Loucy (cell line): ENCODE data around the gene ZNF629.

Source experiments
- H2AFZ ChIP-seq: fragments of 200-600 bp; sonication (generic); 2 replicates; pipeline ENCODE4 v1.6.0; 2016; ENCODE audit warnings: antibody characterized with exemption, mild to moderate bottlenecking, low read length, moderate library complexity
- H3F3A ChIP-seq: fragments of 200-600 bp; 2 replicates; pipeline ENCODE4 v1.6.0; 2016; ENCODE audit warnings: antibody characterized with exemption, low read depth, mild to moderate bottlenecking
- H3K27me3 ChIP-seq: fragments of 200-600 bp; sonication (generic); 2 replicates; pipeline ENCODE4 v1.6.1; 2014; ENCODE audit warnings: low read length, mild to moderate bottlenecking; ENCODE audit not compliant: insufficient read depth, poor library complexity, severe bottlenecking
- H3K36me3 ChIP-seq: fragments of 200-600 bp; sonication (generic); 2 replicates; pipeline ENCODE4 v1.6.1; 2016; ENCODE audit warnings: low read length; ENCODE audit not compliant: insufficient read depth
- H3K4me1 ChIP-seq: fragments of 200-600 bp; sonication (generic); 2 replicates; pipeline ENCODE4 v1.5.1; 2014; ENCODE audit warnings: low read length, mild to moderate bottlenecking; ENCODE audit not compliant: insufficient read depth, poor library complexity, severe bottlenecking
- H3K4me2 ChIP-seq: fragments of 200-600 bp; sonication (generic); 2 replicates; pipeline ENCODE4 v1.6.0; 2014; ENCODE audit warnings: antibody characterized with exemption, low read length, low read depth, mild to moderate bottlenecking; ENCODE audit not compliant: poor library complexity, severe bottlenecking
- H3K4me3 ChIP-seq: fragments of 200-600 bp; sonication (generic); 2 replicates; pipeline ENCODE4 v1.5.1; 2014; ENCODE audit warnings: low read length, mild to moderate bottlenecking, mixed read lengths; ENCODE audit not compliant: poor library complexity, severe bottlenecking
- H3K79me2 ChIP-seq: fragments of 200-600 bp; sonication (generic); 2 replicates; pipeline ENCODE4 v1.6.1; 2014; ENCODE audit warnings: low read length; ENCODE audit not compliant: insufficient read depth
- H3K9ac ChIP-seq: fragments of 200-600 bp; sonication (generic); 2 replicates; pipeline ENCODE4 v1.6.0; 2014; ENCODE audit warnings: mild to moderate bottlenecking, low read depth, low read length, moderate library complexity; ENCODE audit not compliant: poor library complexity, severe bottlenecking
- H3K9me2 ChIP-seq: fragments of 200-600 bp; sonication (generic); replicated peaks from 2 replicates; pipeline ENCODE4 v1.6.1; 2016; ENCODE audit warnings: low read depth, low read length, mixed read lengths
- H3K9me3 ChIP-seq: fragments of 200-600 bp; sonication (generic); 2 replicates; pipeline ENCODE4 v1.6.1; 2014; ENCODE audit warnings: mild to moderate bottlenecking, antibody characterized with exemption, low read length, low read depth; ENCODE audit not compliant: insufficient read depth
- H4K20me1 ChIP-seq: fragments of 200-600 bp; sonication (generic); 2 replicates; pipeline ENCODE4 v1.6.0; 2014; ENCODE audit warnings: antibody characterized with exemption, low read length, mild to moderate bottlenecking; ENCODE audit not compliant: insufficient read depth, poor library complexity, severe bottlenecking
- EZH2phosphoT487 ChIP-seq: fragments of 200-600 bp; IDR thresholded peaks from 2 replicates; pipeline ENCODE4 v1.6.1; 2018; ENCODE audit warnings: antibody characterized with exemption, mild to moderate bottlenecking, moderate library complexity, borderline replicate concordance
- TF ChIP-seq, protein P1 (sequence below): fragments of 200-600 bp; sonication (generic); conservative IDR thresholded peaks from 2 replicates; pipeline ENCODE4 v1.5.1; 2014; ENCODE audit warnings: mild to moderate bottlenecking, antibody characterized with exemption, low read length

The ZNF629 gene

DNA sequence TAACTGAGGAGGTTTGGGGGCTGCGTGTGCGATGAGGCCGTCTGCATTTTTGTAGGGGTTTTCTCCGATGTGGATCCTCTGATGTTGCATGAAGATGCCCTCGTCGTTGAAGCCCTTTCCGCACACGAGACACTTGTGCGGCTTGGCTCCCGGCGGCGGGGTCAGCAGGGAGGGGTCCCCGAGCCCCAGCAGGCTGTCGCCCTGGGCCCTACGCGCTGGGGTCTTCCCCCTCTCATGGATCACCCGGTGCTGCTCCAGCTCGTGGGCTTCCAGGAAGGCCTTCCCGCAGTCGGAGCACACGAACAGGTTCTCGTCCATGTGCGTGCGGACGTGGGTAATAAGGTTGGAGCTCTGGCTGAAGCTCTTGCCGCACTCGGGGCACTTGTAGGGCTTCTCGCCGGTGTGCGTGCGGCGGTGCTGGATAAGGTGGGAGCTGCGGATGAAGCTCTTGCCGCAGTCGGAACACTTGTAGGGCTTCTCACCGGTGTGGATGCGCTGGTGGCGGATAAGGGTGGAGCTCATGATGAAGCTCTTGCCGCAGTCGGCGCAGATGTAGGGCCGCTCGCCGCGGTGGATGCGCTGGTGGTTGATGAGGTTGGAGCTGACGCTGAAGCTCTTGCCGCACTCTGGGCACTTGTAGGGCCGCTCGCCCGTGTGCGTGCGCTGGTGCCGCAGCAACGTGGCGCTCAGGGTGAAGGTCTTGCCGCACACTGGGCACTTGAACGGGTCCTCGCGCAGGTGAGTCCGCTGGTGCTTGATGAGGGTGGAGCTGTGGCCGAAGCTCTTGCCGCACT is 4.3 kb downstream of the ZNF629 start:
- Histone ChIP-seq H3F3A (no peaks in the 10 kb centered on the region), H4K20me1 (no peaks in the 10 kb centered on the region), H3K4me3 (no peak overlapping the region), H3K27me3 (no peaks in the 10 kb centered on the region), H3K36me3 (peaks cover 16% of the 10 kb centered on the region; the same call in 1 of the 2 replicates), H3K9me3 (no peaks in the 10 kb centered on the region), H3K9me2 (no peaks in the 10 kb centered on the region), H3K4me2 (no peak overlapping the region), H2AFZ (no peak overlapping the region), H3K79me2 (peaks cover 23% of the 10 kb centered on the region), H3K4me1 (peaks cover 11% of the 10 kb centered on the region), H3K9ac (no peak overlapping the region)
- TF ChIP-seq, protein P1, sequence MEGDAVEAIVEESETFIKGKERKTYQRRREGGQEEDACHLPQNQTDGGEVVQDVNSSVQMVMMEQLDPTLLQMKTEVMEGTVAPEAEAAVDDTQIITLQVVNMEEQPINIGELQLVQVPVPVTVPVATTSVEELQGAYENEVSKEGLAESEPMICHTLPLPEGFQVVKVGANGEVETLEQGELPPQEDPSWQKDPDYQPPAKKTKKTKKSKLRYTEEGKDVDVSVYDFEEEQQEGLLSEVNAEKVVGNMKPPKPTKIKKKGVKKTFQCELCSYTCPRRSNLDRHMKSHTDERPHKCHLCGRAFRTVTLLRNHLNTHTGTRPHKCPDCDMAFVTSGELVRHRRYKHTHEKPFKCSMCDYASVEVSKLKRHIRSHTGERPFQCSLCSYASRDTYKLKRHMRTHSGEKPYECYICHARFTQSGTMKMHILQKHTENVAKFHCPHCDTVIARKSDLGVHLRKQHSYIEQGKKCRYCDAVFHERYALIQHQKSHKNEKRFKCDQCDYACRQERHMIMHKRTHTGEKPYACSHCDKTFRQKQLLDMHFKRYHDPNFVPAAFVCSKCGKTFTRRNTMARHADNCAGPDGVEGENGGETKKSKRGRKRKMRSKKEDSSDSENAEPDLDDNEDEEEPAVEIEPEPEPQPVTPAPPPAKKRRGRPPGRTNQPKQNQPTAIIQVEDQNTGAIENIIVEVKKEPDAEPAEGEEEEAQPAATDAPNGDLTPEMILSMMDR: no peak
- no peak for TF ChIP-seq EZH2phosphoT487

DNA sequence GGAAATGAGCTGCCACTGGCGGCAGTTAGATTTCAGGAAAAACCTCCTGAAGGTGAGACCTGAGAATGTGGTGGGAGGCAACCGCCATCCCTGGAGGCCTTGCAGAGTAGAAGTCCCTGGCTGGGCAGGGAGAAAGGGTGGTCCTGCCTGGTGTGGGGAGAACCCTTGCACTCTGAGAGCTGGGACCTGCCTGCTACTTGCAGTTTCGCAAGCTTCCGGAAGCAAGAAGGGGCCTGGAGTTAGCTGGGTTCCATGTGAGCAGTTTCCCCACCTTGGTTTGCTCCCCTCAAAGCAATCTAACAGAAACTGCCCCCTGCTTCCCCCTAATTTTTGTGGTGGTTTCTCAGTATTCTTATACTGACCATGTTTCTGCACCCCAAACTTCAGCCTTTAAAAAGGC is 6.5 kb downstream of the ZNF629 start:
- Histone ChIP-seq H3K9me2 (no peaks in the 10 kb centered on the region), H3K9ac (no peak overlapping the region), H3K79me2 (peaks cover 9% of the 10 kb centered on the region; the same call in 1 of the 2 replicates), H3K27me3 (no peaks in the 10 kb centered on the region), H3K36me3 (peaks cover 16% of the 10 kb centered on the region; the same call in 1 of the 2 replicates), H4K20me1 (no peaks in the 10 kb centered on the region), H2AFZ (no peak overlapping the region), H3K4me3 (no peak overlapping the region), H3K9me3 (no peaks in the 10 kb centered on the region), H3F3A (no peaks in the 10 kb centered on the region), H3K4me1 (no peaks in the 10 kb centered on the region), H3K4me2 (no peak overlapping the region)
- no peak for TF ChIP-seq EZH2phosphoT487
- TF ChIP-seq, protein P1: no peak

DNA sequence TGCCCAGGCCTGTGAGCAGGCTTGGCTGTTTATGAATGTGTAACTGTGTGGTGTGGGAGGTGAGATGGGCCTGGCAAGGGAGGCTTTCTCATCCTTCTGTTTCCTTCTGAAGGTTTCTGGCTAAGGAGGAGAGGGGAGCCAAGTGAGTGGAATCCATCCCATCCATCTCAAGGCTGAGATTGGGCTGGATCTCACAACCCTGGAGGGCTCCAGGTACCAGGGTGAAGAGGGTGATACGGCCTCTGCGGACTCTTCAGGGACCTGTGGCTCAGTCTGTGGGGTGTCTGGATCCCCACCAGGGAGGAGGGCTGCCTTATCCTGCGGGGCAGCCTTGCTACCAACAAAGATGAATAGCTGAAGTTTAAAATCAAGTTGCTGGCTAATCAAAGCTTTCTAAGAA is 7.0 kb downstream of the ZNF629 start:
- H3K36me3 ChIP-seq: peaks cover 16% of the 10 kb centered on the region; the same call in 1 of the 2 replicates
- no peaks in the 10 kb centered on the region for H3K27me3 ChIP-seq
- no peaks in the 10 kb centered on the region for H4K20me1 ChIP-seq
- no peak overlapping the region for H3K4me2 ChIP-seq
- no peak overlapping the region for H3K9ac ChIP-seq
- H2AFZ ChIP-seq: no peak overlapping the region
- no peaks in the 10 kb centered on the region for H3K9me3 ChIP-seq
- no peak for TF ChIP-seq EZH2phosphoT487
- TF ChIP-seq, protein P1: no peak
- H3K4me1 ChIP-seq: no peaks in the 10 kb centered on the region
- H3F3A ChIP-seq: no peaks in the 10 kb centered on the region
- no peaks in the 10 kb centered on the region for H3K9me2 ChIP-seq
- no peak overlapping the region for H3K4me3 ChIP-seq
- peaks cover 3% of the 10 kb centered on the region; the same call in 1 of the 2 replicates for H3K79me2 ChIP-seq
